ENCODE data around the gene TNFRSF12A. TPM values are rescaled to one million over a fixed set of nuclear protein-coding genes. Genes with fewer than 3 reads are reported as not detected.

Gene TNFRSF12A
- total RNA-seq, 2 donors from 2014 or later: 24.3 to 72.4 TPM

GRCh38 chr16:2983706-2984136 lies 36.4 kb upstream of the TNFRSF12A start:
- DNase-seq (peak; percentile 85), ATAC-seq (peak; percentile 33 to 48)
- intact Hi-C loops (cut with DNase I): no loop called here

- intact Hi-C loops (cut with DNase I): no loop called here
- DNase-seq (peak; percentile 47), ATAC-seq (peak; percentile 30 to 63)
Measured at GRCh38 chr16:2985462-2985861, 34.7 kb upstream of the TNFRSF12A start.

- intact Hi-C loops (cut with DNase I): no loop called here
- ATAC-seq: peak; percentile 64 to 81
- DNase-seq: peak; percentile 40
Measured at GRCh38 chr16:2985893-2986355, 34.2 kb upstream of the TNFRSF12A start.

GRCh38 chr16:2986623-2987188 lies 33.5 kb upstream of the TNFRSF12A start:
- DNase-seq (no peak), ATAC-seq (no peak)
- intact Hi-C loops (cut with DNase I): no loop called here

GRCh38 chr16:2987286-2987685 lies 32.9 kb upstream of the TNFRSF12A start:
- ATAC-seq: no peak
- no peak for DNase-seq
- intact Hi-C loops (cut with DNase I): no loop called here

GRCh38 chr16:2987833-2988232 lies 32.3 kb upstream of the TNFRSF12A start:
- intact Hi-C loops (cut with DNase I): no loop called here
- ATAC-seq: no peak
- no peak for DNase-seq

GRCh38 chr16:2988590-2989099 lies 31.5 kb upstream of the TNFRSF12A start:
- ATAC-seq: no peak
- DNase-seq: no peak
- intact Hi-C loops (cut with DNase I): no loop called here

- intact Hi-C loops (cut with DNase I): no loop called here
- ATAC-seq: no peak
- DNase-seq: no peak
Measured at GRCh38 chr16:2990891-2991290, 29.3 kb upstream of the TNFRSF12A start.

GRCh38 chr16:2991566-2992261 lies 28.5 kb upstream of the TNFRSF12A start:
- intact Hi-C loops (cut with DNase I): no loop called here
- ATAC-seq (no peak), DNase-seq (no peak)

GRCh38 chr16:2992383-2993081 lies 27.6 kb upstream of the TNFRSF12A start:
- DNase-seq: no peak
- ATAC-seq: peak in 1 of 2 donors; percentile 56
- intact Hi-C loops (cut with DNase I): no loop called here

- ATAC-seq: no peak
- intact Hi-C loops (cut with DNase I): no loop called here
- DNase-seq: no peak
Measured at GRCh38 chr16:2996298-2996697, 23.9 kb upstream of the TNFRSF12A start.

- DNase-seq (no peak), ATAC-seq (no peak)
- intact Hi-C loops (cut with DNase I): no loop called here
Measured at GRCh38 chr16:2999929-3000328, 20.2 kb upstream of the TNFRSF12A start.

- intact Hi-C loops (cut with DNase I): no loop called here
- DNase-seq (no peak), ATAC-seq (no peak)
Measured at GRCh38 chr16:3000540-3000939, 19.6 kb upstream of the TNFRSF12A start.

- DNase-seq: no peak
- intact Hi-C loops (cut with DNase I): no loop called here
- ATAC-seq: no peak
Measured at GRCh38 chr16:3001316-3001715, 18.9 kb upstream of the TNFRSF12A start.

- peak; percentile 99 for ATAC-seq
- intact Hi-C loops (cut with DNase I): no loop called here
- DNase-seq: peak; percentile 97
Measured at GRCh38 chr16:3003582-3004270, 16.4 kb upstream of the TNFRSF12A start.

GRCh38 chr16:3004319-3004718 lies 15.8 kb upstream of the TNFRSF12A start:
- ATAC-seq: no peak
- intact Hi-C loops (cut with DNase I): no loop called here
- DNase-seq: no peak

- no peak for ATAC-seq
- intact Hi-C loops (cut with DNase I): no loop called here
- no peak for DNase-seq
Measured at GRCh38 chr16:3004781-3005284, 15.3 kb upstream of the TNFRSF12A start.

GRCh38 chr16:3007059-3007956 lies 12.9 kb upstream of the TNFRSF12A start:
- ATAC-seq: no peak
- DNase-seq: no peak
- intact Hi-C loops (cut with DNase I): no loop called here
